Ovary (tissue), 9 donors: ENCODE measurements around the gene GAS2L3. TPM values are rescaled to one million over a fixed set of nuclear protein-coding genes. Genes with fewer than 3 reads are reported as not detected.

Experiments
- DNase-seq, 5 donors: peaks; one replicate each; pipeline ENCODE4 v3.0.0-alpha.2; 2019 to 2020
- H3K27ac ChIP-seq, 2 donors: fragments of 200-600 bp; one replicate each; pipeline versions ENCODE4 v1.5.1 to v1.8.0; 2019 to 2022
- H3K27me3 ChIP-seq: fragments of 200-600 bp; one replicate; pipeline ENCODE4 v1.8.0; 2022
- H3K36me3 ChIP-seq: fragments of 200-600 bp; sonication (generic); one replicate; pipeline ENCODE4 v1.5.1; 2019
- H3K4me1 ChIP-seq: one replicate; pipeline ENCODE4 v1.8.1; 2013; ENCODE audit warnings: mild to moderate bottlenecking, moderate library complexity; ENCODE audit not compliant: insufficient read depth
- H3K4me3 ChIP-seq: fragments of 200-600 bp; sonication (generic); one replicate; pipeline ENCODE4 v1.5.1; 2017
- H3K9me3 ChIP-seq, 2 donors: fragments of 200-600 bp in 1 of 2; sonication (generic) in 1 of 2; one replicate each; pipeline versions ENCODE4 v1.5.1 to v1.8.1; 2013 to 2019; ENCODE audit warnings: mild to moderate bottlenecking in 1 of 2, moderate library complexity in 1 of 2
- CTCF ChIP-seq, 3 donors: fragments of 450-650 bp in 2 of 3; fragments of 200-600 bp in 1 of 3; IDR thresholded peaks; one replicate each; pipeline versions ENCODE4 v1.5.1 to v1.8.0; 2016 to 2022; ENCODE audit warnings: antibody characterized with exemption in 3 of 3, mild to moderate bottlenecking in 1 of 3
- EP300 ChIP-seq: sonication (generic); formaldehyde crosslinking; IDR thresholded peaks from one replicate; pipeline ENCODE4 v1.6.1; 2017; ENCODE audit warnings: antibody characterized with exemption
- POLR2A ChIP-seq: fragments of 450-650 bp; IDR thresholded peaks from one replicate; pipeline ENCODE4 v1.6.1; 2017; ENCODE audit warnings: antibody characterized with exemption, mild to moderate bottlenecking, moderate library complexity
- WGBS, 3 donors: extraction: QIAGEN DNeasy Blood & Tissue Kit in 1 of 3; methylation state at CpG; one replicate each; pipeline versions ENCODE4 v1.1.5 to v1.1.7; 2013 to 2017; 5-methylcytosine and 5-hydroxymethylcytosine counted together
- intact Hi-C, 4 donors: fragments of 100-400 bp; cut with DNase I; formaldehyde crosslinking; loops; one replicate each; pipeline versions ENCODE4 v1.11.0 to v1.15.1; 2022 to 2023
- polyA plus RNA-seq, 2 donors: library from polyadenylated mRNA; stranded (reverse); fragments of 200-250 nt in 1 of 2; fragments of 350-450 nt in 1 of 2; fragmentation: Illumina TruSeq in 1 of 2; extraction: RNeasy Lipid Tissue Mini Kit (QIAGEN cat#74804) in 1 of 2; gene quantifications; one replicate each; pipeline ENCODE4 v1.2.3, GENCODE V29; 2013 to 2014
- total RNA-seq, 7 donors: library from RNA; depleted of rRNA in 2 of 7; stranded (reverse); fragments of >200 nt in 2 of 7; fragmentation: NEBNext Ultra II Directional in 3 of 7; extraction: Animal tissue kit (Norgen Biotek cat#: 25700) in 3 of 7; gene quantifications; one replicate each; pipeline versions ENCODE4 v1.1.0 to v1.2.4, GENCODE V29; 2016 to 2023
- donor health status: DM: no; HTN: no; CAD: no; lungs with moderate emphysema.
- donor health status: DM: no; HTN: no; CAD: no.
- donor health status: Bipolar disorder and iron deficiency.
- donor health status: DM: yes; HTN: yes; CAD: no.
- donor health status: DM: no; HTN: no; CAD: no.
- donor health status: DM: yes; HTN: yes; CAD: no.

The GAS2L3 gene
- total and polyA plus RNA-seq, 9 donors: 1.0 to 4.9 (median 2.9) TPM

- Histone ChIP-seq H3K4me1 (no peaks in the 10 kb centered on the region), H3K4me3 (no peak overlapping the region), H3K9me3 (no peaks in the 10 kb centered on the region), H3K27ac (no peak overlapping the region), H3K27me3 (no peaks in the 10 kb centered on the region), H3K36me3 (no peaks in the 10 kb centered on the region)
- DNase-seq: no peak
- intact Hi-C loops: no loop called here
- TF ChIP-seq POLR2A (no peak), EP300 (no peak), CTCF (IDR thresholded peaks at IDR 0.05) (no peak)
- WGBS, 3 donors: 92 to 96% (median 96%) methylated on average over 6 of the region's 6 CpGs
These were observed 69.8 kb downstream of the GAS2L3 start for GRCh38 chr12:100643246-100643645.

GRCh38 chr12:100646896-100647295 lies 73.4 kb downstream of the GAS2L3 start:
- Histone ChIP-seq H3K36me3 (no peaks in the 10 kb centered on the region), H3K9me3 (no peaks in the 10 kb centered on the region), H3K27ac (no peak overlapping the region), H3K27me3 (no peaks in the 10 kb centered on the region), H3K4me3 (no peak overlapping the region), H3K4me1 (no peaks in the 10 kb centered on the region)
- intact Hi-C loops: no loop called here
- no peak for TF ChIP-seq EP300
- TF ChIP-seq CTCF (IDR thresholded peaks at IDR 0.05): no peak
- no peak for TF ChIP-seq POLR2A
- 86 to 91% (median 87%) methylated on average over 8 of the region's 8 CpGs for WGBS, 3 donors
- DNase-seq: no peak

- no peak for DNase-seq
- Histone ChIP-seq H3K4me1 (no peaks in the 10 kb centered on the region), H3K27ac (no peak overlapping the region), H3K4me3 (no peak overlapping the region), H3K36me3 (no peaks in the 10 kb centered on the region), H3K27me3 (no peaks in the 10 kb centered on the region), H3K9me3 (no peaks in the 10 kb centered on the region)
- WGBS, 3 donors: 79 to 86% (median 81%) methylated on average over 3 of the region's 3 CpGs
- intact Hi-C loops: no loop called here
- TF ChIP-seq CTCF (IDR thresholded peaks at IDR 0.05) (no peak), POLR2A (no peak), EP300 (no peak)
These were observed 77.6 kb downstream of the GAS2L3 start for GRCh38 chr12:100651108-100651507.

GRCh38 chr12:100651694-100652093 lies 78.2 kb downstream of the GAS2L3 start:
- H3K36me3 ChIP-seq: no peaks in the 10 kb centered on the region
- intact Hi-C loops: no loop called here
- WGBS, 3 donors: 68 to 76% (median 68%) methylated on average over 4 of the region's 4 CpGs
- no peak overlapping the region for H3K27ac ChIP-seq
- TF ChIP-seq EP300: no peak
- TF ChIP-seq CTCF (IDR thresholded peaks at IDR 0.05): no peak
- no peak for TF ChIP-seq POLR2A
- no peaks in the 10 kb centered on the region for H3K27me3 ChIP-seq
- H3K4me3 ChIP-seq: no peak overlapping the region
- no peaks in the 10 kb centered on the region for H3K9me3 ChIP-seq
- H3K4me1 ChIP-seq: no peaks in the 10 kb centered on the region
- no peak for DNase-seq

GRCh38 chr12:100652488-100652887 lies 79.0 kb downstream of the GAS2L3 start:
- Histone ChIP-seq H3K36me3 (no peaks in the 10 kb centered on the region), H3K27me3 (no peaks in the 10 kb centered on the region), H3K4me1 (no peaks in the 10 kb centered on the region), H3K9me3 (no peaks in the 10 kb centered on the region), H3K27ac (no peak overlapping the region), H3K4me3 (no peak overlapping the region)
- no peak for TF ChIP-seq POLR2A
- TF ChIP-seq CTCF (IDR thresholded peaks at IDR 0.05): no peak
- TF ChIP-seq EP300: no peak
- DNase-seq: no peak
- WGBS, 3 donors: 68% methylated on average over 3 of the region's 3 CpGs
- intact Hi-C loops: no loop called here
